ENCODE measurements around the gene IL1RAPL1. TPM values are rescaled to one million over a fixed set of nuclear protein-coding genes. Genes with fewer than 3 reads are reported as not detected.

The IL1RAPL1 gene
- total RNA-seq, 4 donors from 2014 or later = 0.42 to 0.99 (median 0.46) TPM

DNA sequence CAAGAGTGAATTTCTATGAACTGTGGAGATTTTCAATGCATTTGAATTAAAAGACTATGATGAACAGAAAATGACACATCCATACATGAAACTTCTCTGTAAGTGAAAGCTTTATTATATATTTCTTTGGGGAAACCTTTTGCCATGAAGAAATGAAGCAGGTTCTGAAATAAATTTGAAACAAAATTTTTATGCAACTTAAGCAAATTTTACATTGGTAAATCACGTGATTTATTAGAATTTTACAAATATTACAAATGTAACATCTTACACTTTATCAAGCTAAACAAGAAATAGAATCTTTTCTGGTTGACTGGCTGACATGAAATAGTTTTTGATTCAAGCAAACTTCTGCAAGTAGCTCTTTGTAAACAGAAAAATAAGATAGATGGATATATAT lies 131.2 kb downstream of the IL1RAPL1 start:
- H3K9me3 ChIP-seq = no peaks in the 10 kb centered on the region
- 51% methylated on average over 1 of the region's 1 CpG for WGBS
- DNase-seq (ENCODE audit: extremely low spot score) = no peak
- intact Hi-C loops (cut with DNase I) = no loop called here
- H3K27ac ChIP-seq (replicated peaks in 1 of 4) = no peak overlapping the region
- H3K36me3 ChIP-seq = no peaks in the 10 kb centered on the region
- H3K27me3 ChIP-seq = no peaks in the 10 kb centered on the region
- no peak for TF ChIP-seq EP300 (IDR thresholded peaks at IDR 0.05)
- no peaks in the 10 kb centered on the region for H3K4me1 ChIP-seq
- H3K4me3 ChIP-seq = no peak overlapping the region

DNA sequence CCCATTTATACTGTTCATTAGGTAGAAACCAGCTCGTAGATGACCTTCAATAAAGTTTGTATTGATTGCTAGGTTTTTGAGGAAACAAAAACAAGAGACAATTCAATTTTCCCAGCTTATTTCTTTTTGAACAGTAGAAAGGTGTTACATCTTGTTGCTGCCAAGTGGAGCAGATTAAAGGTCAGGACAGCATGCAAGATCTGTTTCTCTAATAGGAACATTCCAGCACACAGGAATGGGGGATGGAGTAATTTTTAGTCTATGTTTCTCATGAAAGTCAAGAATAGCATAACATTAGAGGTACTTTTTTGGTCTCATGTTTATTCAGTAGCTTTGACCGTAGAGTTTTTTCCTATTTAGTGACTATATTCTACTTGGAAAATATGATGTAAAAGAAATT lies 132.4 kb downstream of the IL1RAPL1 start:
- 74% methylated on average over 2 of the region's 2 CpGs for WGBS
- H3K27me3 ChIP-seq = no peaks in the 10 kb centered on the region
- intact Hi-C loops (cut with DNase I) = no loop called here
- no peak overlapping the region for H3K4me3 ChIP-seq
- H3K36me3 ChIP-seq = no peaks in the 10 kb centered on the region
- no peaks in the 10 kb centered on the region for H3K4me1 ChIP-seq
- DNase-seq (ENCODE audit: extremely low spot score) = no peak
- no peaks in the 10 kb centered on the region for H3K9me3 ChIP-seq
- TF ChIP-seq, protein P1, sequence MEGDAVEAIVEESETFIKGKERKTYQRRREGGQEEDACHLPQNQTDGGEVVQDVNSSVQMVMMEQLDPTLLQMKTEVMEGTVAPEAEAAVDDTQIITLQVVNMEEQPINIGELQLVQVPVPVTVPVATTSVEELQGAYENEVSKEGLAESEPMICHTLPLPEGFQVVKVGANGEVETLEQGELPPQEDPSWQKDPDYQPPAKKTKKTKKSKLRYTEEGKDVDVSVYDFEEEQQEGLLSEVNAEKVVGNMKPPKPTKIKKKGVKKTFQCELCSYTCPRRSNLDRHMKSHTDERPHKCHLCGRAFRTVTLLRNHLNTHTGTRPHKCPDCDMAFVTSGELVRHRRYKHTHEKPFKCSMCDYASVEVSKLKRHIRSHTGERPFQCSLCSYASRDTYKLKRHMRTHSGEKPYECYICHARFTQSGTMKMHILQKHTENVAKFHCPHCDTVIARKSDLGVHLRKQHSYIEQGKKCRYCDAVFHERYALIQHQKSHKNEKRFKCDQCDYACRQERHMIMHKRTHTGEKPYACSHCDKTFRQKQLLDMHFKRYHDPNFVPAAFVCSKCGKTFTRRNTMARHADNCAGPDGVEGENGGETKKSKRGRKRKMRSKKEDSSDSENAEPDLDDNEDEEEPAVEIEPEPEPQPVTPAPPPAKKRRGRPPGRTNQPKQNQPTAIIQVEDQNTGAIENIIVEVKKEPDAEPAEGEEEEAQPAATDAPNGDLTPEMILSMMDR (IDR thresholded peaks at IDR 0.05) = no peak
- no peak for TF ChIP-seq EP300 (IDR thresholded peaks at IDR 0.05)
- no peak for TF ChIP-seq POLR2AphosphoS5 (IDR thresholded peaks at IDR 0.05)
- TF ChIP-seq POLR2A (IDR thresholded peaks at IDR 0.05; ENCODE audit: low read depth) = no peak
- no peak overlapping the region for H3K27ac ChIP-seq (replicated peaks in 1 of 4)

DNA sequence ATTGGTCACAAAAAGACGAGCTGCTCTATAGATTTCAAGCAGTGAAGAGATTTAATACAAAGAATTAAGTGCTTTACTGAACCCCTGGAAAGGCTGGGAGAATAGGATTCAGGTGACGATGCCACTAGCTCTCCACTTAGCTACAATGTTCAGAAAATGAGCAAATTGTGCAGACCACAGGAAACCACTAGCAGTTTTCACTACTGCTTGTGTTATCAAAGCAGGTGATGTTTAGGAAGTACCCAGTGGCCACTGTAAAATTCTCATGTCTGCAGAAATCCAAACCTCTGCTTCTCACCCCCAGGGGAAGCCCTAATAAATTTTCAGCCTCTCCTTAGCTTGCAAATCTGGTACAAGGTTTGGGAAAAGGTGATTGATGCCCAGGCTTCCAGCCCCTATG lies 165.1 kb downstream of the IL1RAPL1 start:
- peaks cover 0 to 5% (median 0%) of the 10 kb centered on the region in 4 donors for H3K4me1 ChIP-seq
- intact Hi-C loops (cut with DNase I) = no loop called here
- WGBS = 54% methylated on average over 2 of the region's 2 CpGs
- no peak for DNase-seq (ENCODE audit: extremely low spot score)
- H3K36me3 ChIP-seq = no peaks in the 10 kb centered on the region
- no peak overlapping the region for H3K27ac ChIP-seq (replicated peaks in 1 of 4)
- TF ChIP-seq EP300 (IDR thresholded peaks at IDR 0.05) (no peak), POLR2AphosphoS5 (IDR thresholded peaks at IDR 0.05) (no peak), POLR2A (IDR thresholded peaks at IDR 0.05; ENCODE audit: low read depth) (no peak)
- TF ChIP-seq, protein P1 (IDR thresholded peaks at IDR 0.05) = no peak
- no peaks in the 10 kb centered on the region for H3K9me3 ChIP-seq
- H3K4me3 ChIP-seq = no peak overlapping the region
- no peaks in the 10 kb centered on the region for H3K27me3 ChIP-seq

DNA sequence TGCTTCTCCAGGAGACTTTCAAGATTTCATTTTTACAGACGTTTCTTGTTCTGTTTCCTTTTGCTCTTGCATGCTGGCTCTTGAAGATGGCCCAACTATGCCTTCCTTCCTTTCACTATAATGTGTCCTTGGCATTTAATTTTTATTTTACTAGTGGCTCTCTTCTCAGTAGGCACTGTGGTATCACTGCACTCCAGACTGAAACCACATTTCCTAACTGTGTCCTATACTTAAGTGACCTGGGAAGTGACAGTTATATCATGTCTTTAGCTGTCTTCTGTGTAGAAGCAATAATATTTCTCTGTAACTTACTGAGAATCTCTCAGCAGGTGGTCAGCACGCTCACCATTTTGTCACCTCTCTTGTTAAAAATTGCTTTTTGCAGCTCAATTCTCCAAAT lies 168.9 kb downstream of the IL1RAPL1 start:
- intact Hi-C loops (cut with DNase I) = no loop called here
- no peak for TF ChIP-seq EP300 (IDR thresholded peaks at IDR 0.05)
- TF ChIP-seq, protein P1 (IDR thresholded peaks at IDR 0.05) = no peak
- no peak for TF ChIP-seq POLR2A (IDR thresholded peaks at IDR 0.05; ENCODE audit: low read depth)
- TF ChIP-seq POLR2AphosphoS5 (IDR thresholded peaks at IDR 0.05) = no peak
- Histone ChIP-seq H3K27ac (replicated peaks in 1 of 4) (no peak overlapping the region), H3K27me3 (no peaks in the 10 kb centered on the region), H3K9me3 (no peaks in the 10 kb centered on the region), H3K4me1 (peaks cover 0 to 5% (median 0%) of the 10 kb centered on the region in 4 donors), H3K4me3 (no peak overlapping the region), H3K36me3 (no peaks in the 10 kb centered on the region)
- no peak for DNase-seq (ENCODE audit: extremely low spot score)
- WGBS = 36% methylated on average over 2 of the region's 2 CpGs

DNA sequence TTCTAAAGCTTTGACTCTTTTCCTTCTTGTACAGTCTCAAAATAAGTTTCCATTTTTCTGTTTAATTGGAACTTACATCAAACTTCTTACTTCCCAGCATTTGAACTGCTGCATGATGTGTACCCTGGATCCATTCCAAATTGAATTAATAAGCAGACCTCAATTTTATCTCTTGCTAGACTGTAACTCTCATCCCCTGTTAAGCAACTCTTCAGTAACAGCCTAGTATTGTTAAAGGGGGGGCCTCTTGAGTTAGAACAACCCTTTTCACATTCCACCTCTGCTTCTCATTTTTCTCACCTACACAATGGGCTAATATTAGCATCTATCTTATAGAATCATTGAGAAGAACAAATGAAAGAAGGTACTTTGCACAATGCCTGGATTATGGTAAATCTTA lies 169.4 kb downstream of the IL1RAPL1 start:
- H3K36me3 ChIP-seq = no peaks in the 10 kb centered on the region
- H3K27me3 ChIP-seq = no peaks in the 10 kb centered on the region
- no peak for DNase-seq (ENCODE audit: extremely low spot score)
- TF ChIP-seq, protein P1 (IDR thresholded peaks at IDR 0.05) = no peak
- TF ChIP-seq POLR2A (IDR thresholded peaks at IDR 0.05; ENCODE audit: low read depth) = no peak
- no peak for TF ChIP-seq POLR2AphosphoS5 (IDR thresholded peaks at IDR 0.05)
- TF ChIP-seq EP300 (IDR thresholded peaks at IDR 0.05) = no peak
- peaks cover 0 to 5% (median 0%) of the 10 kb centered on the region in 4 donors for H3K4me1 ChIP-seq
- no peak overlapping the region for H3K27ac ChIP-seq (replicated peaks in 1 of 4)
- H3K9me3 ChIP-seq = no peaks in the 10 kb centered on the region
- intact Hi-C loops (cut with DNase I) = no loop called here
- no peak overlapping the region for H3K4me3 ChIP-seq

Data from esophagus muscularis mucosa (tissue), 4 donors.